DMS114 treated with DMSO at 0.1 percent for 48 hours (cell line): ENCODE data around the gene FRMD4A.
"Not testable (repeated sequence)": the region's sequence is repeated elsewhere in the genome, so short reads cannot be mapped to it uniquely, and the experiment has no call there.

ENCODE experiments used
- DNase-seq: peaks from one replicate; lab custom pipeline; 2025; ENCODE audit not compliant: unreplicated experiment; lab: John Stamatoyannopoulos, UW

FRMD4A gene

GRCh38 chr10:13803566-13804554, 526.9 kb downstream of the FRMD4A start:
- no peak for DNase-seq

- no peak for DNase-seq
Observed at GRCh38 chr10:13801907-13802288, 528.8 kb downstream of the FRMD4A start.

- DNase-seq: no peak
Observed at GRCh38 chr10:13801156-13801906, 529.4 kb downstream of the FRMD4A start.

GRCh38 chr10:13797164-13797563, 533.6 kb downstream of the FRMD4A start:
- DNase-seq: no peak

- DNase-seq: no peak
Observed at GRCh38 chr10:13795653-13796555, 534.8 kb downstream of the FRMD4A start.

- DNase-seq: no peak
Observed at GRCh38 chr10:13794992-13795612, 535.6 kb downstream of the FRMD4A start.

GRCh38 chr10:13792006-13792405, 538.7 kb downstream of the FRMD4A start:
- DNase-seq: no peak

GRCh38 chr10:13791483-13791882, 539.2 kb downstream of the FRMD4A start:
- no peak for DNase-seq

GRCh38 chr10:13790196-13790595, 540.5 kb downstream of the FRMD4A start:
- DNase-seq: no peak

GRCh38 chr10:13789448-13789829, 541.3 kb downstream of the FRMD4A start:
- DNase-seq: no peak

- no peak for DNase-seq
Observed at GRCh38 chr10:13788711-13789447, 541.8 kb downstream of the FRMD4A start.

GRCh38 chr10:13788320-13788600, 542.5 kb downstream of the FRMD4A start:
- no peak for DNase-seq

GRCh38 chr10:13787015-13787421, 543.7 kb downstream of the FRMD4A start:
- DNase-seq: no peak

- DNase-seq: no peak
Observed at GRCh38 chr10:13784067-13784466, 546.7 kb downstream of the FRMD4A start.

- no peak for DNase-seq
Observed at GRCh38 chr10:13779748-13780147, 551.0 kb downstream of the FRMD4A start.

GRCh38 chr10:13778693-13778960, 552.1 kb downstream of the FRMD4A start:
- not testable (repeated sequence) for DNase-seq

- DNase-seq: no peak
Observed at GRCh38 chr10:13776861-13777311, 553.8 kb downstream of the FRMD4A start.

- DNase-seq: no peak
Observed at GRCh38 chr10:13775786-13776775, 554.6 kb downstream of the FRMD4A start.

- no peak for DNase-seq
Observed at GRCh38 chr10:13774303-13774893, 556.3 kb downstream of the FRMD4A start.
